ENCODE measurements around the gene SARDH.

SARDH gene

DNA sequence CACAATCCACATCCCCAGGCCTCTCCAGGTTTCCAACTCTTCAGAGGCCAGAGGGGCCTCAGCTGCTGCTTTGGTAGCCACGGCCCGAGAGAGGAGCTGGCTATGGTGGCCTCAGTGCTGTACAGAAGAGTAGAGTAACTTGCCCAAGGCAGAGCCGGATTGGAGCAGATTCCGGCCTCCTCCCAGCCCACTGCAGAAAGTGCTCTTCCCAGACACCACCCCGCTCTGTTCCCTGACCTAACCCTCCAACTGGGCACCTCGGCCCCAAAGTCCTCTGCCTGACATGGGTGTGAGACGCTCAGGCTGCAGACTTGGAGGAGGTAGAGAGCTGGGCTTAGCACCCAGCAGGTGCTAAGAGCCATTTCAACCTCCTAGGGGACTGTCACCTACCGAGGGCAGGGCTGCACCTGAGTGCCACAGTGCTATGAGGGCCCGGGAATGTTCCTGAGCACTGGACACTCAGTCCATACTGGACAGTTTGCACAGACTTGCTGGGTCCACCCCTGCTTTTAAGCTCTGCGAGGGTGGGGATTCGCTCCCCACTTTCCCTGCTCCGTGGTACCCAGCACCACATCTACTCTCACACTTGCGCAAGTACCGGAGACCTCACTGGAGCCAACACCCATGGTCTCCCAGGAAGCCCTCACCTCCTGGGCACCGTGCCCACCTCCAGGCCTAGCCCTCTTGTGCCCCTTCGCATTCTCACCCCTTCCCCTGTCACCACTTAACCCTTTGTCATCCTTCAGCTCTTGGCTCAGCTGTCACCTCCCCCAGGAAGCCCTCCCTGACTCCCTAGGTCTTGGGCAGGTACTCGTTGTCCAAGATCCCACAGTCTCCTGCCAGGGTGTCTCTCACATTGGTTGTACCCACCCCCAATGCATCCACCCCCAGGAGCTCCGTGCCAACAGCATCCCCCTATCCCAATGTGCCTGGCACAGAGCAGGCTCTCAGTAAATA is 52.2 kb downstream of the SARDH start:
- DNase-seq (ENCODE audit: low read depth in 2 of 2), result no peak
- H3K4me3 ChIP-seq (replicated peaks in 1 of 2; ENCODE audit: low read depth in 2 of 2, low read length in 2 of 2), result no peak overlapping the region
- TF ChIP-seq CTCF (IDR thresholded peaks at IDR 0.05; ENCODE audit: low read depth, low read length), result no peak

- no peak overlapping the region for H3K4me3 ChIP-seq (replicated peaks in 1 of 2; ENCODE audit: low read depth in 2 of 2, low read length in 2 of 2)
- DNase-seq (ENCODE audit: low read depth in 2 of 2), result no peak
- no peak for TF ChIP-seq CTCF (IDR thresholded peaks at IDR 0.05; ENCODE audit: low read depth, low read length)
These were observed 53.2 kb downstream of the SARDH start for GRCh38 chr9:133684936-133685361.

DNA sequence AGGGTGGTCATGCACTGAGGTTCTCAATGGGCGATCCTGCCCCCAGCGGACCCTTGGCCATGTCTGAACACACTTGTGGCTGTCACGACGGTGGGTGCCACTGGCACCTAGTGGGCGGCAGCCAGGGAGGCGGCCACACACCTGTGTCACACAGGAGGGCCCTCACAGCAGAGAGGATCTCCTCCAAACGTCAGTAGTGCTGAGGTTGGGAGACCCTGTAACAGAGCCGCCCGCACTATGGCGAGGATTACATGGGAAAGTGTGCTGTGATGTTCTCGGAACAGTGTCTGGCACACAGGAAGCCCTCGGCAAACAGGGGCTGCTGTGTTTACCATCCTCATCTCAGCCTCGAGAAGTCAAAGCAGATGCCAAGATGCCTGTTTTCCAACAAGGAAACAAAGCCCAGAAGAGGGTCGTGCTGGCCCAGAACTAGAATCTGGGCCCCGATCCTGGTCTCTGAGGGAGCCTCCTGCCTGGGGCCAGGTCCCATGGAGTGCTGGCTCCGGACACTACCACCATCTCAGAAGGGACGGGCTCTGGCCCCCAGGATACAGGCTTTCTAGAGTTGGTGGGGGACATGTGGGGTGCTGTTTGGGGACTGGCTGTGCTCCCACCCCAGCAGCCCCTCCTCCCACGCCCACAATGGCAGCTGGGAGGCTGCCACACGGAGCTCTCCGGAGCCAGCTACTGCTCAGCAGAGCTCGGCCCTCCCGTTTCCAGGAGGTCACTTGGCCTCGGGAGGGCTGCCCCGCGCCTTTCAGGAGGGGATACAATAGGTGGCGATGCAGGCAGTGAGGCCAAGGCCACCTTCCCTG is 53.8 kb downstream of the SARDH start:
- no peak overlapping the region for H3K4me3 ChIP-seq (replicated peaks in 1 of 2; ENCODE audit: low read depth in 2 of 2, low read length in 2 of 2)
- TF ChIP-seq CTCF (IDR thresholded peaks at IDR 0.05; ENCODE audit: low read depth, low read length), result no peak
- no peak for DNase-seq (ENCODE audit: low read depth in 2 of 2)

DNA sequence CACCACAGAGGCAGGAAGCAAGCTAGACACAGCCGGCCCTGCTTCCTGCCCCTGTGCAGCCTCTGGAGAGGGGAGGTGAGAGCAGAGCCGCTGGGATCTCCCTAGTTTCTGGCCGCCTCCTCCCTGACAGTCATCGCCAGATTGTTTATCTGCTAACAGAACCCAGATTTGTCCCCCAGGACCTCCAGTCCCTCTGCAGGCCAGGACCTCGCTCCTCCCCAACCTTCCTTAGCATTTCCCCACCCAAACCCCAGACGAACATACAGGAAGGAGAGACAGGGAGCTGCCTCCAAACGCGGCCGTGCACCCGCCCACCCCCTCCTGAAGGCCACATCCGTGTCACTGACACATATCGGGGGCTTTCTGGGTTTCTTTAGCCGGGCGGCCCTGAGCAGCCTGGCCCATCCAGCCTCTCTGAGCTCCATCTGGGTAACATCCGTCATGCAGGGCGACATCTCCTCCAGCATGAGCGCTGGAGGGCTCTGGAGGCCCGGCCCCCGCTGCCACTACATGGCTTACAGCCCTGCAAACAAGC is 54.5 kb downstream of the SARDH start:
- no peak overlapping the region for H3K4me3 ChIP-seq (replicated peaks in 1 of 2; ENCODE audit: low read depth in 2 of 2, low read length in 2 of 2)
- DNase-seq (ENCODE audit: low read depth in 2 of 2), result peak; percentile 56 to 61
- TF ChIP-seq CTCF (IDR thresholded peaks at IDR 0.05; ENCODE audit: low read depth, low read length), result peak; percentile 4

- no peak overlapping the region for H3K4me3 ChIP-seq (replicated peaks in 1 of 2; ENCODE audit: low read depth in 2 of 2, low read length in 2 of 2)
- TF ChIP-seq CTCF (IDR thresholded peaks at IDR 0.05; ENCODE audit: low read depth, low read length), result no peak
- DNase-seq (ENCODE audit: low read depth in 2 of 2), result no peak
These were observed 55.1 kb downstream of the SARDH start for GRCh38 chr9:133682818-133683585.

- TF ChIP-seq CTCF (IDR thresholded peaks at IDR 0.05; ENCODE audit: low read depth, low read length), result no peak
- DNase-seq (ENCODE audit: low read depth in 2 of 2), result no peak
- H3K4me3 ChIP-seq (replicated peaks in 1 of 2; ENCODE audit: low read depth in 2 of 2, low read length in 2 of 2), result no peak overlapping the region
These were observed 56.4 kb downstream of the SARDH start for GRCh38 chr9:133681658-133682306.
